ENCODE measurements around the gene SATB2. TPM values are rescaled to one million over a fixed set of nuclear protein-coding genes. Genes with fewer than 3 reads are reported as not detected.
A peak's percentile ranks its signal among the peaks of the same experiment; 100 is the strongest.

SATB2 gene
- total and polyA plus RNA-seq, 2 donors (not counting 1 experiment from before 2014, with no cell fraction given), result 3.8 to 28.1 TPM

GRCh38 chr2:199381531-199381930 lies 76.2 kb downstream of the SATB2 start:
- Histone ChIP-seq H3K4me3 (replicated peaks in 1 of 4; ENCODE audit: control extremely low read depth in 1 of 4, insufficient read depth in 1 of 4, low read depth in 3 of 4, low read length in 4 of 4) (no peak overlapping the region), H3K9me3 (ENCODE audit: control insufficient read depth, insufficient read depth, low read depth, low read length) (no peaks in the 10 kb centered on the region), H3K4me1 (ENCODE audit: control insufficient read depth, extremely low read depth, insufficient read depth, low read length) (peaks cover 2% of the 10 kb centered on the region), H3K27me3 (ENCODE audit: control insufficient read depth, insufficient read depth, low read length) (no peaks in the 10 kb centered on the region), H3K9ac (ENCODE audit: insufficient read depth, low read length) (no peak overlapping the region), H3K36me3 (ENCODE audit: control insufficient read depth, insufficient read depth, low read length) (no peaks in the 10 kb centered on the region), H2AFZ (ENCODE audit: low read length) (no peak overlapping the region), H3K4me2 (ENCODE audit: extremely low read depth, insufficient read depth, low read length) (no peak overlapping the region), H3K79me2 (ENCODE audit: control insufficient read depth, insufficient read depth, low read length) (no peaks in the 10 kb centered on the region), H3K27ac (ENCODE audit: insufficient read depth, low read length) (no peak overlapping the region), H4K20me1 (ENCODE audit: control insufficient read depth, extremely low read depth, insufficient read depth, low read length) (no peaks in the 10 kb centered on the region)
- TF ChIP-seq CTCF (conservative IDR thresholded peaks at IDR 0.05 in 1 of 2, IDR thresholded peaks at IDR 0.05 in 1 of 2; ENCODE audit: low read depth in 1 of 2, low read length in 2 of 2) (no peak), EZH2 (IDR thresholded peaks at IDR 0.05; ENCODE audit: low read length, missing control alignments) (no peak)
- no peak for DNase-seq (ENCODE audit: low read depth in 2 of 2)

GRCh38 chr2:199378948-199379650 lies 78.6 kb downstream of the SATB2 start:
- Histone ChIP-seq H3K27ac (ENCODE audit: insufficient read depth, low read length) (no peak overlapping the region), H3K4me1 (ENCODE audit: control insufficient read depth, extremely low read depth, insufficient read depth, low read length) (peaks cover 2% of the 10 kb centered on the region), H2AFZ (ENCODE audit: low read length) (no peak overlapping the region), H3K4me2 (ENCODE audit: extremely low read depth, insufficient read depth, low read length) (no peak overlapping the region), H3K9me3 (ENCODE audit: control insufficient read depth, insufficient read depth, low read depth, low read length) (no peaks in the 10 kb centered on the region), H3K4me3 (replicated peaks in 1 of 4; ENCODE audit: control extremely low read depth in 1 of 4, insufficient read depth in 1 of 4, low read depth in 3 of 4, low read length in 4 of 4) (no peak overlapping the region), H3K36me3 (ENCODE audit: control insufficient read depth, insufficient read depth, low read length) (no peaks in the 10 kb centered on the region), H4K20me1 (ENCODE audit: control insufficient read depth, extremely low read depth, insufficient read depth, low read length) (no peaks in the 10 kb centered on the region), H3K9ac (ENCODE audit: insufficient read depth, low read length) (no peak overlapping the region), H3K27me3 (ENCODE audit: control insufficient read depth, insufficient read depth, low read length) (no peaks in the 10 kb centered on the region), H3K79me2 (ENCODE audit: control insufficient read depth, insufficient read depth, low read length) (no peaks in the 10 kb centered on the region)
- peak; percentile 64 to 66 for DNase-seq (ENCODE audit: low read depth in 2 of 2)
- TF ChIP-seq CTCF (conservative IDR thresholded peaks at IDR 0.05 in 1 of 2, IDR thresholded peaks at IDR 0.05 in 1 of 2; ENCODE audit: low read depth in 1 of 2, low read length in 2 of 2) (no peak), EZH2 (IDR thresholded peaks at IDR 0.05; ENCODE audit: low read length, missing control alignments) (no peak)

- Histone ChIP-seq H3K4me1 (ENCODE audit: control insufficient read depth, extremely low read depth, insufficient read depth, low read length) (no peaks in the 10 kb centered on the region), H2AFZ (ENCODE audit: low read length) (no peak overlapping the region), H3K36me3 (ENCODE audit: control insufficient read depth, insufficient read depth, low read length) (no peaks in the 10 kb centered on the region), H3K4me2 (ENCODE audit: extremely low read depth, insufficient read depth, low read length) (no peak overlapping the region), H3K9ac (ENCODE audit: insufficient read depth, low read length) (no peak overlapping the region), H3K79me2 (ENCODE audit: control insufficient read depth, insufficient read depth, low read length) (no peaks in the 10 kb centered on the region), H3K27ac (ENCODE audit: insufficient read depth, low read length) (no peak overlapping the region), H3K27me3 (ENCODE audit: control insufficient read depth, insufficient read depth, low read length) (no peaks in the 10 kb centered on the region), H3K9me3 (ENCODE audit: control insufficient read depth, insufficient read depth, low read depth, low read length) (no peaks in the 10 kb centered on the region), H4K20me1 (ENCODE audit: control insufficient read depth, extremely low read depth, insufficient read depth, low read length) (no peaks in the 10 kb centered on the region), H3K4me3 (replicated peaks in 1 of 4; ENCODE audit: control extremely low read depth in 1 of 4, insufficient read depth in 1 of 4, low read depth in 3 of 4, low read length in 4 of 4) (no peak overlapping the region)
- TF ChIP-seq EZH2 (IDR thresholded peaks at IDR 0.05; ENCODE audit: low read length, missing control alignments) (no peak), CTCF (conservative IDR thresholded peaks at IDR 0.05 in 1 of 2, IDR thresholded peaks at IDR 0.05 in 1 of 2; ENCODE audit: low read depth in 1 of 2, low read length in 2 of 2) (no peak)
- peak in 1 of 2 donors; percentile 63 for DNase-seq (ENCODE audit: low read depth in 2 of 2)
Measured at GRCh38 chr2:199370150-199370780, 87.5 kb downstream of the SATB2 start.

All from fibroblast of lung (primary cell).